Measurements from ENCODE around the gene RLBP1.

The RLBP1 gene

DNA sequence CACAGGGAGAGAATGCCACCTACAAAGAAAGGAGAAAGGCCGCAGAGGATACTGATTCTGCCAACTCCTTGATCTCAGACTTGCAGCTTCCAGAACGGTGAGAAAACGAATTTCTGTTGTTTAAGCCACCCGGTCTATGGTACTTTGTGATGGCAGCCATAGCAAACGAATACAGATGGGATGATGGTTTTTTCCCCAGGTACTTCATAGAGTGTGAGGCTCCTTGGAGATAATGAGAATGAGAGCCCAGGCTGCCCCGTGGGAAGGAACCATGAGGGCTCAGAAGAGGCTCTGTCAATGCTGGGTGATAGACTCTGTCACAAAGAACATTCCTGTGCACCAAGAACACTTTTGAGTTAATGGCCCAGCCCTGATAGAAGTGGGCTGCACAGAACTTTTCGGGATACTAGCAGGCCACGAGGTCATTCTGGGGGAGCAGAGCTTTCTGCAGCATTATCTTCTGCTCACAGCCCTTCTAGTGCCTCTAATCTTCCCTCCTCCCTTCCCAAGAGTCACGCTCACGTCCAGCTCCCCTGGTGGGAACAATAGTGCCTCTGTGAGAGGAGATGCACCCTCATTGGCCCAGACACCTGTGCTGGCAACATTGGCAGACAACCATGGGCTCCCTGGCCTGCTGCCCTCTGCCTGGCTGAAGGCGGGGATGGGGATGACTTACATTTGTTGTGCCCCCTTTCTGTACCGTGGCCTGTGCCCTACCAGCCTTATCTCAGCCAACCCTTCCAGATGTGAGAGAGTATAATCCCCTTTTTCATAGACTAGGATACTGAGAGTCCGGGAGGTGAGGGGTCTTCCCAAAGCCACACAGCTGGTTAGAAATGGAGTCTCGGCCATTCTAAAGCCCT, 5.2 kb upstream of the RLBP1 start:
- Histone ChIP-seq H3K4me3 (ENCODE audit: low read depth, low read length) (no peak overlapping the region), H3K27me3 (replicated peaks) (no peaks in the 10 kb centered on the region), H3K36me3 (replicated peaks) (no peaks in the 10 kb centered on the region), H3K27ac (no peak overlapping the region)
- no peak for DNase-seq
- in situ Hi-C loops (cut with HindIII; ENCODE audit: low pct_ligation_motif_present, low sequenced_read_pairs) = no loop called here
- TF ChIP-seq, protein P1, sequence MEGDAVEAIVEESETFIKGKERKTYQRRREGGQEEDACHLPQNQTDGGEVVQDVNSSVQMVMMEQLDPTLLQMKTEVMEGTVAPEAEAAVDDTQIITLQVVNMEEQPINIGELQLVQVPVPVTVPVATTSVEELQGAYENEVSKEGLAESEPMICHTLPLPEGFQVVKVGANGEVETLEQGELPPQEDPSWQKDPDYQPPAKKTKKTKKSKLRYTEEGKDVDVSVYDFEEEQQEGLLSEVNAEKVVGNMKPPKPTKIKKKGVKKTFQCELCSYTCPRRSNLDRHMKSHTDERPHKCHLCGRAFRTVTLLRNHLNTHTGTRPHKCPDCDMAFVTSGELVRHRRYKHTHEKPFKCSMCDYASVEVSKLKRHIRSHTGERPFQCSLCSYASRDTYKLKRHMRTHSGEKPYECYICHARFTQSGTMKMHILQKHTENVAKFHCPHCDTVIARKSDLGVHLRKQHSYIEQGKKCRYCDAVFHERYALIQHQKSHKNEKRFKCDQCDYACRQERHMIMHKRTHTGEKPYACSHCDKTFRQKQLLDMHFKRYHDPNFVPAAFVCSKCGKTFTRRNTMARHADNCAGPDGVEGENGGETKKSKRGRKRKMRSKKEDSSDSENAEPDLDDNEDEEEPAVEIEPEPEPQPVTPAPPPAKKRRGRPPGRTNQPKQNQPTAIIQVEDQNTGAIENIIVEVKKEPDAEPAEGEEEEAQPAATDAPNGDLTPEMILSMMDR (IDR thresholded peaks at IDR 0.05; ENCODE audit: low read depth, low read length, missing control alignments) = no peak

DNA sequence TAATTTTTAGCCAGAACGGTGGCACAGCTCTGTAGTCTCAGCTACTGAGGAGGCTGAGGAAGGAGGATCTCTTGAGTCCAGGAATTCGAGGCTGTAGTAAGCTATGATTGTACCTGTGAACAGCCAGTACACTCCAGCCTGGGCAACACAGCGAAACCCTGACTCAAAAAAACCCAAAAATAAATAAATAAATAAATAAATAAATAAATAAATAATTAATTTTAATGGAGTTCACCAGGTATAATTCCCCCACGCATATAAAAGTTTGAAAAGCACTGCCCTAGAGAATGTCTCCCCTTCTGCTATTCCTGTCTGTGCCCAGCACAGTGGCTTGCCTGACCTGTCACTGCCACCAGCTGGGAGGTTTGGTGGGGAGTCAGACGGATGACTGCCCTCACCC, 4.2 kb upstream of the RLBP1 start:
- H3K4me3 ChIP-seq (ENCODE audit: low read depth, low read length) = no peak overlapping the region
- TF ChIP-seq, protein P1 (IDR thresholded peaks at IDR 0.05; ENCODE audit: low read depth, low read length, missing control alignments) = no peak
- no peaks in the 10 kb centered on the region for H3K27me3 ChIP-seq (replicated peaks)
- H3K36me3 ChIP-seq (replicated peaks) = no peaks in the 10 kb centered on the region
- in situ Hi-C loops (cut with HindIII; ENCODE audit: low pct_ligation_motif_present, low sequenced_read_pairs) = no loop called here
- DNase-seq = no peak
- H3K27ac ChIP-seq = no peak overlapping the region

DNA sequence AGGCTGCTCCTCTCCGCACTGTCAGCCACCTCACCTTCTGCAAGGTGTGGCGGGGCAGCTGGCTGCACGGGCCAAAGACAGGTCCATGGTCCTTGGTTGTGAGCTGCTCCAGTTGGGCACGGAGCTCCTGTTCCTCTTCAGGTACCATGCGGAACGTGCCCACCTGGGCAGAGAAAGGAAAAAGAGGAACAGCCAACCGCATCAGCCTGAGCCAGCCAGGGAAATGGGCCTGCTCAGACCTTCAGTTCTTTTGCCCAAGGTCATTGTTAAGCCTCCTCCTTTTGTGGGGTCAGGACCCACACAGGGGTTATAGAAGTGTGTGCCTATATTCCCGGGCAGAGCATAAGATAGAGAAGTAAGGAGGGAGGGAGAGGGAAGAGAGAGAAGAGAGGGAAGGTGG, 2.8 kb downstream of the RLBP1 start:
- DNase-seq = no peak

DNA sequence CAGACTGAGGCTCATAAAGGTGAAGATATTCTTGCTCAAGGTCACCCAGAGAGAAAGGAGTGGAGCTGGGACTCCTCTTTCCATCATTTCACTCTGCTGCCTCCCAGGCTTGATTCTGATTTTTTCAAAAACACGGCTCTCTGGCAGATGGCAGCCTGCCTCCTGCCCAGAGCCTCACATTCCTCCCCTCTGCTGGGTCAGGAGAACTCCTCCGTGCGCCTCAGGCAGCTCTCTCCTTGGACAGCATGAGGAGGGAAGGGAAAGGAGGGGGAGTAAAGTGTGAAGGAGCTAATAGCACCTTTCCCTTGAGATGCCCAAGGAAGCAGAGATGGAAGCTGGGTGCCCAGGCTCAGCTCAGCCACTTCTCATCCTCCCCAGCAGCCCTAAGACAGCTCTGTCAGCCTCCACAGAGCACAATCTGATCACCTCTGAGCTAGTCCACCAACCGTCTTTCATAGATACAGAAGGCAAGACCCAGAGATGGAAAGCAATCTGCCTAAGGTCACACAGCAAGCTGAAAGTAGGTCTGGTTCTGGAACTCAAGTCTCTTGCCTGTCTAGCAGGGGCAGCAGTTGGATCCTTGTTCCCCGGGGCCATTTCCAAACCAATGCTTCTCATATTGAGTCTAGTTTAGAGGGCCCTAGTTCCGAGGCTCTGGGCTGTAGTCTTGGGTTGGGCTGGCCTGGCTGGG, 3.5 kb downstream of the RLBP1 start:
- Histone ChIP-seq H3K4me3 (ENCODE audit: low read depth, low read length) (no peak overlapping the region), H3K27me3 (replicated peaks) (no peaks in the 10 kb centered on the region), H3K27ac (no peak overlapping the region), H3K36me3 (replicated peaks) (no peaks in the 10 kb centered on the region)
- in situ Hi-C loops (cut with HindIII; ENCODE audit: low pct_ligation_motif_present, low sequenced_read_pairs) = no loop called here
- TF ChIP-seq, protein P1 (IDR thresholded peaks at IDR 0.05; ENCODE audit: low read depth, low read length, missing control alignments) = no peak
- no peak for DNase-seq

More for the DNA sequence above, 2.8 kb downstream of the RLBP1 start:
- H3K27ac ChIP-seq = no peak overlapping the region
- no peak overlapping the region for H3K4me3 ChIP-seq (ENCODE audit: low read depth, low read length)
- no peaks in the 10 kb centered on the region for H3K27me3 ChIP-seq (replicated peaks)
- in situ Hi-C loops (cut with HindIII; ENCODE audit: low pct_ligation_motif_present, low sequenced_read_pairs) = no loop called here
- H3K36me3 ChIP-seq (replicated peaks) = no peaks in the 10 kb centered on the region
- TF ChIP-seq, protein P1 (IDR thresholded peaks at IDR 0.05; ENCODE audit: low read depth, low read length, missing control alignments) = no peak

DNA sequence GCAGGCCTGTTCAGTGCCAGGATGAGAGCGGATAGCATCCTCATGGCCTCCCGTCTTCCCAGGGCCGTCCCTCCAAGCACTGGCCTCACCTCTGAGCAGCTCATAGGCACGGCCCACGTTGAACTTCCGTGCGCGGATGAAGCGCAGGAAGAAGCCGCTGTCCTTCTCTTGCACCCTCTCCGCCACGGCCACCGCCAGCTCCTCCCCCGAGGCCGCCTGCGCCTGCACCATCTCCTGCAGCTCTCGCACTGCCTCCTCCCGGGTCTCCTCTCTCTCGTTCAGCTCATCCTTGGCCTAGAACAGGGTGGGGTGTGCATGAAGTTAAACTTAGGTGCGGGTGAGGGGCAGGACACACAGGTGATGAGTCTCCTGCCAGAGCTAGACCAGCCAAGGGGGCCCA, 4.3 kb downstream of the RLBP1 start:
- Histone ChIP-seq H3K36me3 (replicated peaks) (no peaks in the 10 kb centered on the region), H3K4me3 (ENCODE audit: low read depth, low read length) (no peak overlapping the region), H3K27ac (no peak overlapping the region), H3K27me3 (replicated peaks) (no peaks in the 10 kb centered on the region)
- TF ChIP-seq, protein P1 (IDR thresholded peaks at IDR 0.05; ENCODE audit: low read depth, low read length, missing control alignments) = no peak
- no peak for DNase-seq
- in situ Hi-C loops (cut with HindIII; ENCODE audit: low pct_ligation_motif_present, low sequenced_read_pairs) = no loop called here

Data from brain microvascular endothelial cell (primary cell).